HG03280 (cell line): ENCODE measurements around the gene SAA1.
"Not testable (repeated sequence)": the region's sequence is repeated elsewhere in the genome, so short reads cannot be mapped to it uniquely, and the experiment has no call there.

Experiments used
- ATAC-seq: cut with Tn5 transposase; IDR thresholded peaks from one replicate; pipeline ENCODE4 v1.9.1; 2021; ENCODE audit warnings: mild to moderate bottlenecking, moderate library complexity; ENCODE audit not compliant: unreplicated experiment

The SAA1 gene

DNA sequence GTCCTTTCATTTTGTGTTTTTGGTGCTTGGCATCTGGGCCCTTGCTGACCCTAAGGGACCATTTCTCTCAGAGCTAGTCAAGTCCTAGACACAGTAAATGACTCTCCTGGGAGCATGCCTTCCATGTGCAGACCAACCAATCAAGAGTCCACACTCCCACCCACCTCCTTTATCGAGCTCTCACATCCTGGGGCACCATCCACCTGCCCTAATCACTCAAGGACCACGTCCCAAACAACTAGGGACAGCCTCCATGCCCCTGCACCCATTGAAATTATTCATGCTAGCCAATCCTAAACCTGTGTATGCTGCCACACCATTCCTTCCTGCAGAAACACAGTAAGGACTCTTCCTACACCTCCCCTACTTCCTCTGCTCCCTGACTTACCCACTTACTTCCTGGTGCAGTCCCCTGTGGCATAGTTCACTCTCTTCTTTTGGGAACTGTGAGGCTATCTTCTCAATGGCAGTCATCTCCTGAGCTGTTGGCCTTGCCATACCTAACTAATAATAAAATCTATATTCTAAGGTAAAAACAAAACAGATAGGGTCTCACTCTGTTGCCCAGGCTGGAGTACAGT is 11.2 kb upstream of the SAA1 start:
- no peak for ATAC-seq

DNA sequence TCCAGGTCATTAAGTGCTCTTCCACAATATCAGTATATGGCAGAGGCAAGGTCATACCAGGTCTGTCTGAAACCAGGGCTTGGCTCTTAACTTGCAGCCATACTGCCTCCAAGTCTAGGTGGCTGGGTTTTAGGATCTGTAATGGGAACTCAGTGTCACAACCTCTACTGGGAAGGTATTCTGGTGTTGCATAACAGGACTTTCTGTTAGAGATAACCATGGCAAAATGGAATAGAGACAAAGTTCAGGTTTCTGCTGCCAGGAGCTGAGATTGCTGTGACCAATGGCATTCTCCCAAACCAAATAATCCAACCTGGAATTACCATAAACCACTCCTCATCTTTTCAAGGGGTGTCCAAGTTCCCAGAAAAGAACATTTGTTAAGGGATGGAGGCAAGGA is 6.8 kb upstream of the SAA1 start:
- no peak for ATAC-seq

DNA sequence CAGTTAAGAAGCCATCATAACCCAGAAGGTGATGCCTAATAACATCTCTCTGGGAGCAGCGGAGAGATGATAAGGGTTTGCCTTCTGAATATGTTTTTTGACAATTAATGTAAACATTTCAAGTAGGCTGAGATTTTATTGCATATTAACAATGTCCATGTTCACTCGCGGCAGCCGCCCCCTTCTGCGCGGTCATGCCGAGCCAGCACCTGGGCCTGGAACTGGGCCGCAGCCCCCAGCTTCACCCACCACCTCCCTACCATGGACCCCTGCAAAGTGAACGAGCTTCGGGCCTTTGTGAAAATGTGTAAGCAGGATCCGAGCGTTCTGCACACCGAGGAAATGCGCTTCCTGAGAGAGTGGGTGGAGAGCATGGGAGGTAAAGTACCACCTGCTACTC is 4.3 kb upstream of the SAA1 start:
- ATAC-seq: no peak

DNA sequence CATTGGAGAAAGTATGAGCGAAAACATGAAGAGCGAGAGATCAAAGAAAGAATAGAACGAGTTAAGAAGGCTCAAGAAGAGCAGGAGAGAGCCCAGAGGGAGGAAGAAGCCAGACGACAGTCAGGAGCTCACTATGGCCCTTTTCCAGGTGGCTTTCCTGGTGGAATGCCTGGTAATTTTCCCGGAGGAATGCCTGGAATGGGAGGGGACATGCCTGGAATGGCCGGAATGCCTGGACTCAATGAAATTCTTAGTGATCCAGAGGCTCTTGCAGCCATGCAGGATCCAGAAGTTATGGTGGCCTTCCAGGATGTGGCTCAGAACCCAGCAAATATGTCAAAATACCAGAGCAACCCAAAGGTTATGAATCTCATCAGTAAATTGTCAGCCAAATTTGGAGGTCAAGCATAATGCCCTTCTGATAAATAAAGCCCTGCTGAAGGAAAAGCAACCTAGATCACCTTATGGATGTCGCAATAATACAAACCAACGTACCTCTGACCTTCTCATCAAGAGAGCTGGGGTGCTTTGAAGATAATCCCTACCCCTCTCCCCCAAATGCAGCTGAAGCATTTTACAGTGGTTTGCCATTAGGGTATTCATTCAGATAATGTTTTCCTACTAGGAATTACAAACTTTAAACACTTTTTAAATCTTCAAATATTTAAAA is 3.2 kb upstream of the SAA1 start:
- not testable (repeated sequence) for ATAC-seq

DNA sequence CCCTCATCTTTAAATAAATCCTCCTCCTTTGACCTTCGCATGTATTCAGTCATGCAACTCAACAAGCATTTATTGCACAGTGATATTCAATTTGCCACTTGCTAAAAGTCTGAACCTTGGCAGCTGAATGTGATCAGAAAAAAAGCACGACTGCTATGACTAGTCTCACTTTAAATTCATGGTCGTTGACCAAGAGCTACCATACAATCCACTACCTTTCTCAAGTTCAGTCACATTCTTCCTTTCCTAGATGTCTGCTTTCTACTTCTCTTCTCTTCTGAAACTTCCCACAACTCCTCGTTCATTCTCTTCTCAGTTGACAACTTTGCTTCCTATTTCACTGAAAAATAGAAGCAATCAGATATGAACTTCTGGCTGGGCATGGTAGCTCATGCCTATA is 2.0 kb upstream of the SAA1 start:
- no peak for ATAC-seq

DNA sequence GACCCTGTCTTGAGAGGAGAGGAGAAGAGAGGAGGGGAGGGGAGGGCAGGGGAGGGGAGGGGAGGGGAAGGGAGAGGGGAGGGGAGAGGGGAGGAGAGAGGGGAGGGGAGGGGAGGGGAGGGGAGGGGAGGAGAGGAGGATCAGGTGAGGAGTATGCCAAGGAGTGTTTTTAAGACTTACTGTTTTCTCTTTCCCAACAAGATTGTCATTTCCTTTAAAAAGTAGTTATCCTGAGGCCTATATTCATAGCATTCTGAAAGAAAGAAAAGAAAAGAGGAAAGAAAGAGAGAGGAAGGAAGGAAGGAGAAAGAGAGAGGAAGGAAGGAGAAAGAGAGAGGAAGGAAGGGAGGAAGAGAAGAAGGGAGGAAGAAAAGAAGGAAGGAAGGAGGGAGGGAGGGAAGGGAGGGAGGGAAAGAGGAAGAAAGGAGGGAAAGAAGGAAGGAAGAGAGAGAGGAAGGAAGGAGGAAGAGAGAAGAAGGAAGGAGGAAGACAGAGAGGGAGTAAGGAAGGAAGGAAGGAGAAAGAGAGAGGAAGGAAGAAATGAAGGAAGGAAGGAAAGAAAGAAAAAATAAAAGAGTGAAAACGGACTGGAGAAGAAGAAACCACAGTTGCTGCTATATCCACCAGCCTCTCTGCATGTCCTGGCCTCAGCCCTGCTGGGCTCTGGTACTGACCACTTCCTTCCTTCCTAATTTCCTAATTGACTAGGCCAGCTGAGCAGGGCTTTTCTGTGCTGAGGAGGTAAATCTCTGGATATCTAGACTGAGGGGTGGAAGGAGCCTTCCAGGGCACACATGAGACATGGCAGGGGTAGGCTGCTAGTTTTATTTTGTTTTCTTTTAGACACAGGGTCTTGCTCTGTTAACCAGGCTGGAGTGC is 1.1 kb upstream of the SAA1 start:
- ATAC-seq: no peak

DNA sequence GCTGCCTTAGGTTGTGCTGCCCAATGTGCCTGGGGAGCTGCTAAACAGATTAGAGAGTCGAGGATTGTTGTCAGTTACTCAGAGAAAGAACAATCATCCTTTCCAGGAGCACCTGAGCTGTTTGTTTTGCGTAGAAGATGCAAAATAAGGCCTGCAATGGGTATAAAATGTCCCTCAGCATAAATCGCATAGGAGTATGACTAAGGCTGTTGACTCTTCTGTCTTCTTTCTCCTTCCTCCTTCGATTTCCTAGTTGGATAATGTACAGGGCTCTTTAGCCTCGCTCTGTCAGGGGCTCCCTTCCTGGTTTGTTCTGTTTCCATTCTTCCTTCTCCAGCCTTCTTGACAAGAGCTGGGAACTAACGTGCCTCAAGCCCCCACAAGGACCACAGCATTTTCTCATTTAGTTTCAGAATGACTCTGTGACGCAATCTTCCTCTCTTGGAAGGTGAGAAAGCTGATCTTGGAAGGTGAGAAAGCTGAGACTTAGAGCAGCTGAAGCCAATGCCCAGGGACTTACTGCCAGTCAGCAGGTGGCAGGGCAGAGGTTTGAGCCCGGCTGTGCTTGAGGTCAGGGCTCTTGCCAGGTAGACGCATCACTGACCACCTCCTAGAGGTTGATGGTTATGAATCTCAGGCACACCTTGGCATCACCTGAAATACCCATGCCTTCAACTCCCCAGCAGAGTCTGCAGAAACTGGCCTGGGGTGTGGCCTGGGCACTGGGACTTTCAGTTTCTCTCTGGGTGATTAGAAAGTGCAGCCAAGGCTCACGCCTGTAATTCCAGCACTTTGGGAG is 1.5 kb downstream of the SAA1 start:
- ATAC-seq: peak; percentile 65

DNA sequence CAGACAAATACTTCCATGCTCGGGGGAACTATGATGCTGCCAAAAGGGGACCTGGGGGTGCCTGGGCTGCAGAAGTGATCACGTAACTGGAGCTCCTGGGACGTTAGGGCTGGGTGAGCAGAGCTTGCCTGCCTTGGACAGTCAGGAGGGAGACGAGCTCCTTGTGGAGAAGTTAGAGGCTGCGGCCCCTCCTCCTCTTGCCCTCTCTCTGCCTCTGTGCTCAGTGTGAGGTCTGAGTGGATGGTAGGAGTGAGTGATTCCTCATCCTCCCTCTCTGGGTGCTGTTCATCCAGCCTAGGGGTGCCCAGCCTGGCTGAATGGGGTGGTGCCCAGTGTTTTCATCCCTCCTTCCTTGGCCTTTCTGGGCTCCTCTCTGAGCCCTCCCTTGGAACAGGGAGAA is 3.2 kb downstream of the SAA1 start:
- ATAC-seq: not testable (repeated sequence)

DNA sequence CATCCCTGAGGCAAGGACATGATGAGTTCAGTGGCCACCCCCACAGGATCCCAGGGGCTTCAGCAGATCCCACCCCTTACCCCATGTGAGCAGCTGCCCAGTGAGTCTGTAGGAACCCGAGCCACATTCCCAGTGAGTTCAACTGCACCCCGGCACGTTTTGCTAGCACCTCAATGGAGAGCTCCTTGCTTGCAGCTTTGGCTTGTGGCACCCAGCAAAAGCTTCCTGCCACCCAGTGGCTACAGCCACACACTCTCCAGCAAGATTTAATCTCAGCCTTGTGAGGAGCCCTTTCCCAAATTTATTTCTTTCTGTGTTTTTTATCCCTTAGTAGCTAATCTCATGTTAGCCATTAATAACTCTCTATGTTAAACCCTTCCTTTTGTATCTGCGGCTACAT is 4.0 kb downstream of the SAA1 start:
- no peak for ATAC-seq

DNA sequence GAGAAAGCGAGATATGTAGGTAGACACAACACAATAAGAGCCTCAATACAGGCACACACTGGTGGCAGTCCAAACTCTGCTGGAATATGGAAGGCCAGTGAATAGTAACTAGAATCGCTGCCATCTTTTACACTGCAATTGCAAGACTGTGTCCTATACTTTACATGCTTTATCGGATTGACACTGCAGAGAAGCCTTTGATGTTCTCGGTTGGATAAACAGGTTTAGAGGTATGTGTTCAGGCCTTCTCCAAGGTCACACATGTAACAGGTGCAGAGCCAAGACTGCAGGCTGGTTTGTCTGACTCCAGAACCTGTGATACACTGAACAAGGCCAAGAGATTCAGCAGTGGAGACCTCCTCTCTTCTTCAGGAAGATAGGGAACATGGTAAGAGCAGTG is 5.1 kb downstream of the SAA1 start:
- no peak for ATAC-seq

DNA sequence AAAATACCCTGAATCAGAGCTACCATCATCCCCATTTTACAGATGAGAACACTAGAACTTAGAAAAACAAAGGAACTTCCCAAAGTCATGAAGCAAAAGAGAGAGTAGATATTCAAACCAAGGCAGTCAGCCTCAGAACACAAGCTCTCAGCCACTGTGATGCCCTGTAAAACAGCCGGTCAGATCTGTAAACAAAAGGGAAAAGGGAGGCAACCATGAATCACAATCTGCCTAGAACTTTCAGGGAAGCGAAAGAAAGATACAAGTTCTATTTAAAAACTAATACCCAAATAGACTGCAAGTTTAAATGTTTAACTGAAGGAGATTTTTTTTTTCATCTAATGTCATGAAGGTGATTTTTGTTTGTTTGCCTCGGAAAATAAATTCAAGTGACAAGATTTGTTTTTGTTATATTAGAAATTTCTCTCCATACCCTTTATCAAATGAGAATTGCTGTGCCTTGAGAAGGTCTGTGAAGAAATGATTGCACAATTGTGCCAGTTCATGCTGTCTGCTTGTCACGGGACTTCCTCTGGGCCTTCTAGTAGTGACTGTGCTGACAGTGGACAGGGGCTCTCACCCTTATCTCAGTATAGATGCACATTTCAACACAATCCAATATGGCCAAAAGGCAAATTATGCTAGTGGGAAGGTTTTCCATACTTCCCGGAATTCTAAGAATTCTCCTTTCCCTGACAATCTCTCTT is 11.7 kb downstream of the SAA1 start:
- no peak for ATAC-seq

DNA sequence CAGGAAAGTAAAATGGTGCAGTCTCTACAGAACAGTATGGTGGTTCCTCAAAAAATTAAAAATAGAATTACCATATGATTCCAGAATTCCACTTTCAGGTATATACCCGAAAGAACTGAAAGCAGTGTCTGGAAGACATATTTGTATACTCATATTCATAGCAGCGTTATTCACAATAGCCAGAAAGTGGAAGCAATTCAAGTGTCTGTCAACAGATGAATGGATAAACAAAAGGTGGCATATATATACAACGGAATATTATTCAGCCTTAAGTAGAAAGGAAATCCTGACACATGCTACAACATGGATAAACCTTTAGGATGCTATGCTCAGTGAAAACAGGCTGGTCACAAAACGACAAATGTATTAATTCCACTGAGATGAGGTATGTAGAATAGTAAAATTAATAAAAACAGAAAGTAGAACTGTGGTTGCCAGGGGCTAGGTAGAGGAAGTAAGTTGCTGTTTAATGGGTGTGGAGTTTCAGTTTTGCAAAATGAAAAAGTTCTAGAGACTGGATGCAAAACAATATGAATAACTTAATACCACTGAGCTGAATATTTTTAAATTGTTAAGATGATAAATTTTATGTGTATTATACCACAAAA is 14.5 kb downstream of the SAA1 start:
- peak; percentile 93 for ATAC-seq

DNA sequence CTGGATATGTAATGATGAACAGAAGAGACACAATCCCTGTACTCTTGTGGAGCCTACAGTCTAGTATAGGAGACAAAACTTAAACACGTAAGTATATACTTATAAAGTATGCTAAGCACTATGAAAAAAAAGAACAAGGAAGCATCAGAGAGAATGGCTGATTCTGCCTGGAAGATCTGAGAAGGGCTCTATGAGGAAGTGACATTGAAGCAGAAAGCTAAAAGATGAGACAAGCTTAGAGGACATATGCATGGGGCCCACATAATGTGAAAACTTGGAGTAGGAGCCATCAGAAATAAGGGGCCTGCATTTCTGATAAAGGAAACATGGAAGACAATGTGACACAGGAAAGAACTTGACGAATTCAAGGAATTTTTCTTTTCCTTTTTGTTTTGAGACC is 16.6 kb downstream of the SAA1 start:
- ATAC-seq: no peak

DNA sequence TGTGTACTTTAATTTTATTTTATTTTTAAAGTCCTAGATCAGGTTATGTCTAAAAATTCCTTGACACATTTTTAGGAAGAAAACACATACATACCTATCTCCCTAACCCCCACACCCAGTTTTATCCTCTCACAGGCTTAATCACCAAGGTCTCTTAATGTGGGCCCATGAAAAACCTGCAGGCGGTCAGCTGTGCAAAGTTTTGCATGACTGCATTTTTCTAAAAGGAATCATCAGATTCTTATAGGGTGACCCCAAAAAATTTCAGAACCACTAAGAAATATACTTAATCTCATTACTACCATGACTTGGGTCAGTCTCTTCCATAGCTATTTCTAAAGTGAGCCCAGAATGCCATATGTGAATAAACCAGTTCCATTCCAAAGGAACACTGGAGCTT is 19.8 kb downstream of the SAA1 start:
- ATAC-seq: no peak

DNA sequence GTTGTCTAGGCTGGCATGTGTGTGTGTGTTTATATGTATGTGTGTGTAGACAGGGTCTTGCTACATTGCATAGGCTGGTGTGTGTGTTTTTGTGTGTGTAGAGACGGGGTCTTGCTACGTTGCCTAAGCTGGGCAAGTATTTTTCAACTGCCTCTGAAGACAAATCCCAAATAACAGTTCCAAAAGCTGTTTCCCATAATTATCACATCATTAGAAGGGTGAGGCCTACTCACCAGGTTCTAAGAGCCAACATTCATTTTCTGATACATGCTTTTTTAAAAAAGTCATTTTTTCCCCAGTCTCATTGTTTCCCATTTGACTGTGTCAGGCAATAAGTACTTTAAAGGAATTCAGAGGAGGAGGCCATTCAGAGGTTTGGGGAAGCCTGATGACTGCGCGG is 22.8 kb downstream of the SAA1 start:
- ATAC-seq: no peak

DNA sequence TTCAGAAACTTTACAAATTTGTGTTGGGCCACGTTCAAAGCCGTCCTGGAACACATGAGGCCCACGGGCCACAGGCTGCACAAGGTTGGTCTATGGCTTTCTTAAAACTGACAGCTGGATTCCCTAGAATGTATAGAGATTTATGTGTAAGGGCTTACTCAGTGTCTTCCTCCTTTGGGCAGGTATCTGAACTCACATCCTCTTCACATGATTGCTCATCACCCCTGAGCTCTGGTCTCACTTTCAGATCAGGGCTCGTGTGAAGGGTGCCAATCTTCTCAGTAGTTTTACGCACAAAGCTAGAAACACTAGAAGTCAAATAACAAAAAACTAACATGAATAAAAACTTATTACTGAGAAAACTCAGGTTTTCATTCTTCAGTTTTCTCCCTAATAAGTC is 28.8 kb downstream of the SAA1 start:
- ATAC-seq: no peak

DNA sequence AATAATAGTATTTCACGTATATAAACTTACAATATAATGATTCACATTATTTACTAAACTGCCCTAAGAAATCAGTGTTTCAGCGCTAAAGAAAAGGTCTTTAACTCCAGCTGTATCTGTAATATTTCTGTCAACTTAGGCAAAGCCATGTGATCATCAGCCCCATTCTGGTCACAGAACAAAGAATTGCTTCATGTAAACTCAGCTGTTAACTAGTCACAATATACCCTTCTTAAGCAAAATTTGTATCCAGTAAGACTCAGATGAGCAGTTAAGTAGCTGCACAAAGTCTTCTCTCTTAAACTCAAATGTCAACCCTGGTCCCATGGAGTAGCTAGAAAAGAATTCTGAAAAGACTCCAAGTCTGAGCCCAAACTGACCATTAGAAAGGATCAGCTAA is 29.3 kb downstream of the SAA1 start:
- ATAC-seq: no peak

DNA sequence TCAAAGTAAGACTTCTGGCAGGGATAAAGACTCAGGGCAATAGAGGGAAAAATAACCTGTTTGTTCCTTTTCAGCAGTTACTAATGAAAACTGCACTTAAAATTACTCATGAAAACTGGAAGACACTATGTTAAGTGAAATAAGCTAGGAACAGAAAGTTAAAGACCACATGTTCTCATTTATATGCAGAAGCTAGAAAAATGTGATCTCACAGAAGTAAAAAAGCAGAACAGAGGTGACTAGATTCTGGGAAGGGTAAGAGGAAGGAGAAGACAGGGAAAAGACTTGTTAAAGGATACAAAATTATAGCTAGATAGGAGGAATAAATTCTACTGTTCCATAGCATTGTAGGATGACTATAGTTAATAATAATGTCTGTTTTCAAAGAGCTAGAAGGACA is 33.7 kb downstream of the SAA1 start:
- ATAC-seq: no peak

DNA sequence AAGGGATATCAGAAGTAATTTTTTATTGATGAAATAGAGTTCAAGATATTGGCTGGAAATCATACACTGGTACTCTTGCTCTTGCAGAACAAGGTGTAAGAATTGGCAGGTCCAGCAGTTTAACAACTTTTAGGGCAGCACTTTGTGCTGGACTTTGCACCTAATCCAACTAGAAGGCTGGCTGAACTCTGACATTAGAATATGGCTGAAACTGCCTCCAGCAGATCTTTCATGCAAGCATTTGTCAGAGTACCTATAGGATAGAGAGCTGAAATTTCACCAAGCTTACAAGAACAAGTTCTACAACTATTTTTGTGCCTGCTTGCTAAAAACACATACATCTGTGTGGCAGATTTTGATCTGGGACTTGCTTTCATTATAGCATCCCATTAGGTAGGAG is 38.7 kb downstream of the SAA1 start:
- no peak for ATAC-seq

DNA sequence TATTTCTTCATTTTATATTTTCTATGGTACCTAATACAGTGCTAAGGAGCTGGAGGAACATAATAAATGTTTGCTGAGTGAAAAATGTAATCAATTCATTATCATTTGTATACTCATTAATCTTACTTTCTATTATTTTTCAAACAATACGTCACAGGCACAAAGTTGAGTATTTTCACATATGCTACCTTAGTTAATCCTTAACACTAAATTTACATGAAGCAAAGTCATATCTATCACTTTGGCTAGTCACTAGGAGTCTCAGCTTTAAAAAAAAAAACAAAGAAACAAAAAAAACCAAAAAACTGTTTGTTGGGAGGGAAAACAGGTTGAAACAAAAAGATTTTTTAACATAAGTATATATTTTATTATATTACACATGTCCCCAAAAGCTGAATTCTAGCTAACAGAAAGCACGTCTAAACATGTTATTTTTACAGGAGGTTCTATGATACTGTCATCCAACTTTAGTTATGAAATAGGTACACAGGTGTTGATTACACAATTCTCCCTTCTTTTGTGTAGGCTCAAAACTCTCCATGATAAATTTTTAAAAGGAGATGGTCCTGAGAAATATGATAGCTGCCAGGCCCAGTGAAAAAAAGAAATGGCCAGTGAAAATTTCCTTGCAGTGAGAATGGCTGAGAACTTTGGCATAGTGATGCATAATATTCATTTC is 41.5 kb downstream of the SAA1 start:
- no peak for ATAC-seq
